ENCODE measurements around the gene IGSF8. TPM values are rescaled to one million over a fixed set of nuclear protein-coding genes. Genes with fewer than 3 reads are reported as not detected.

Gene IGSF8
- total RNA-seq, 2 donors from 2014 or later = 53.6 to 60.2 TPM

DNA sequence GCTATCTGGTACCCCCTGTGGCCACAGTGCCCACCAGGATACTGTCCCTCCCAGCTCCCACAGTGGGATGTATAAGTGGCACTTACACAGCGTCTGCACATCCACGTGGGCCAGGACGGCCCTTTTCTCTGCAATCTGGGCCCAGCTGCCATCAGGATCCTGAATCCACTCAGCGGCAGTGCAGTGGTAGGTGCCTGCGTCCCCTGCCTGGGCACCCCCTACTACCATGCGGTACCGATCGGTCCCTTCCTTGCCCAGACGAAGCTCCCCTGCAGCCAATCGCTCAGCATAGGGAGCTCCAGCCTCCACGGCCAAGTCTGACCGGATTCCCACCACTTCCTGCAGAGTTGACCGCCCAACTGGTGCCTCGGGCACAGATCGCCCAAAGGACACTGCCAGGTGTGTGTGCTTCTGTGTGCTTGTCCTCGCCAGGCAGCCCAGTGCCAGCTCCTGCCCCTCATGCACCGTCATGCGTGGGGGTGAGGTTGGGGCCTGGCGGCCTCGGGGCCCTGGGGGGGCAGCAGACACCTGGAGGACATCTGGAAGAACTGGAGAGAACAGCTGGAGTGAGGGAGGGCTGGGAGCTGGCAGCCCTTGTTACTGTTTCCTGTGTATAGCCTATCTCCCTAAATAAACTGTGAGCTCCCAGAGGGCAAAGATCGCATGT is 4.7 kb downstream of the IGSF8 start:
- H3K36me3 ChIP-seq = peaks cover 4% of the 10 kb centered on the region
- H3K9ac ChIP-seq (ENCODE audit: low read depth in 2 of 2, low read length in 2 of 2) = peak overlapping the region; percentile 48 to 59
- peak; percentile 53 for DNase-seq
- peak overlapping the region; percentile 28 for H3K27ac ChIP-seq
- H3K4me3 ChIP-seq = no peak overlapping the region
- TF ChIP-seq, protein P1, sequence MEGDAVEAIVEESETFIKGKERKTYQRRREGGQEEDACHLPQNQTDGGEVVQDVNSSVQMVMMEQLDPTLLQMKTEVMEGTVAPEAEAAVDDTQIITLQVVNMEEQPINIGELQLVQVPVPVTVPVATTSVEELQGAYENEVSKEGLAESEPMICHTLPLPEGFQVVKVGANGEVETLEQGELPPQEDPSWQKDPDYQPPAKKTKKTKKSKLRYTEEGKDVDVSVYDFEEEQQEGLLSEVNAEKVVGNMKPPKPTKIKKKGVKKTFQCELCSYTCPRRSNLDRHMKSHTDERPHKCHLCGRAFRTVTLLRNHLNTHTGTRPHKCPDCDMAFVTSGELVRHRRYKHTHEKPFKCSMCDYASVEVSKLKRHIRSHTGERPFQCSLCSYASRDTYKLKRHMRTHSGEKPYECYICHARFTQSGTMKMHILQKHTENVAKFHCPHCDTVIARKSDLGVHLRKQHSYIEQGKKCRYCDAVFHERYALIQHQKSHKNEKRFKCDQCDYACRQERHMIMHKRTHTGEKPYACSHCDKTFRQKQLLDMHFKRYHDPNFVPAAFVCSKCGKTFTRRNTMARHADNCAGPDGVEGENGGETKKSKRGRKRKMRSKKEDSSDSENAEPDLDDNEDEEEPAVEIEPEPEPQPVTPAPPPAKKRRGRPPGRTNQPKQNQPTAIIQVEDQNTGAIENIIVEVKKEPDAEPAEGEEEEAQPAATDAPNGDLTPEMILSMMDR (IDR thresholded peaks at IDR 0.05) = no peak
- intact Hi-C loops (cut with DNase I) = no loop called here
- H3K4me1 ChIP-seq = peaks cover 15% of the 10 kb centered on the region
- no peaks in the 10 kb centered on the region for H3K9me3 ChIP-seq
- H3K27me3 ChIP-seq = no peaks in the 10 kb centered on the region

DNA sequence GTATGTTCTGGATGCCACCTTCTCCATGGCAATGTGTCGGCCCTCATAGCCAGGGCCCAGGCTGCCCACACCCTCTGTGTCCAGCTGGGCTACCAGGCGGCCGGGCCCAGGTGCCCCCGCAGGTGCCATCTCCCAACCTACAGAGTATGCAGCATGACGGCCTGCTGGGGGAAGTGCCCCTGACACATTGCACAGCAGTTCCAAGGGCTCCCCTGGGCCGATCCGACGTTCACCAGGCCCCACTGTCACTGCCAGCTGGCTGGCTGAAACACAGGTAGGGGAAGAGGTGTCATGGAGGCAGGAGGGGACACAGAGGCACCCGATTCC is 5.4 kb downstream of the IGSF8 start:
- H3K27me3 ChIP-seq = no peaks in the 10 kb centered on the region
- H3K36me3 ChIP-seq = peaks cover 4% of the 10 kb centered on the region
- TF ChIP-seq, protein P1 (IDR thresholded peaks at IDR 0.05) = no peak
- no peak overlapping the region for H3K9ac ChIP-seq (ENCODE audit: low read depth in 2 of 2, low read length in 2 of 2)
- no peaks in the 10 kb centered on the region for H3K9me3 ChIP-seq
- H3K4me1 ChIP-seq = peaks cover 15% of the 10 kb centered on the region
- intact Hi-C loops (cut with DNase I) = no loop called here
- DNase-seq = no peak
- H3K4me3 ChIP-seq = no peak overlapping the region
- no peak overlapping the region for H3K27ac ChIP-seq

DNA sequence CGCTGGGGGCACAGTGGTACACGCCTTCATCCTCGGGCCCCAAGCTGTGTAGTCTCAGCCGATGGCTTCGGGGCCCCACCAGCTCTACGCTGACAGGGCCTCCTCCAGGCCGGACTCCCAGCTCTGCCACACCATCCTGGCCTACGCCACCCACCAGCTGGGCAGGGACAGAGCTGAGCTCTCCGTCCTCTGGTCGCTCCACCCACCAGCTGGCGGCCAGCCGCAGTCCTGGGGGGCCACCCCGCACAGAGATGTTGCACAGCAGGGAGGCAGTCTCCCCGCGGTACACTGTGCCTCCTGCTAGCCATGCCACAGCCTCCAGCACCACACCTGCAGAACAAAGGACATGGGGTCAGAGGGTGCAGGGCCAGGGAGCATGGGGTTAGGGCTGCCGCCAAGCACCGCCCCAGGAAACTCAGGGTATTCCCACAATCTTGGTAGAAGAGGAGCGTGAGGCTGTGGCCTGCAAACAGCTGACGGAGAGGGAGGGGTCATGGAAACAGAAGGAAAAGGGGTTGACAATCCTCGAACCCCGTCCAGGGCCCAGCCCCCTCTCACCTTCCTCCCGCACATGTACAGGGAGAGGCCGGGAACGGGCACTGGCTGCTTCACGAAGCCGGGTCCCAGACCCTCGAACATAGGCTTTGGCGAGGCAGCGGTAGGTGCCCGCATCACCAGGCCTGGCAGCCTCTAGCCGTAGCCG is 5.9 kb downstream of the IGSF8 start:
- DNase-seq = no peak
- peaks cover 13% of the 10 kb centered on the region for H3K4me1 ChIP-seq
- H3K36me3 ChIP-seq = peaks cover 4% of the 10 kb centered on the region
- no peak overlapping the region for H3K4me3 ChIP-seq
- no peaks in the 10 kb centered on the region for H3K27me3 ChIP-seq
- no peaks in the 10 kb centered on the region for H3K9me3 ChIP-seq
- H3K9ac ChIP-seq (ENCODE audit: low read depth in 2 of 2, low read length in 2 of 2) = no peak overlapping the region
- TF ChIP-seq, protein P1 (IDR thresholded peaks at IDR 0.05) = no peak
- no peak overlapping the region for H3K27ac ChIP-seq
- intact Hi-C loops (cut with DNase I) = no loop called here

DNA sequence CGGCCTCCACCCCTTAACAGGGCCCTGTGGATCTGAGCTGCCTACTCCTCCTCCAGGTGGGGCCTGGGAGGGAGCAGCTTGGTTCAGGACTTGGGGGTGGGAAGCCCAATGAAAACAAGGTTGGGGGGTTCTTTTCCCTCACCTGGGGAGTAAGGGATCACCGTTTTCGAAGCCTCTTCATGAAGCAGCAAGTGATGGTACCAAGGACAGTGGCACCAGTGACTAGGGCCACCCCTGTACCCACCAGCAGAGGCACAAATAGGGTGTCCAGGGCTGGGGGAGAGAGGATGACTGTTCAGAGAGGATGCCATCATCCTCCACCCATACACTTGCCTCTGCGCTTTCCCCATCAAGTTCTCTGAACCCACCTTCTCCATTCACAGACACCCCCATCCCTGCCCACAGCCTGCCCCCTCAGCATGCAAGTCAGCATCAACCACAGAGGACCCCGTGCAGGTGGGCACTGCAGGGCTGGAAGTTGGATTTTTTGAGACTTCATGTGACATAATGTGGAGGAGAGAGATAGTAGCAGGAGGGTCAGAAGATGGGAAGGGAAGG is 6.7 kb downstream of the IGSF8 start:
- Histone ChIP-seq H3K4me1 (peaks cover 6% of the 10 kb centered on the region), H3K27me3 (no peaks in the 10 kb centered on the region), H3K27ac (no peak overlapping the region), H3K9ac (ENCODE audit: low read depth in 2 of 2, low read length in 2 of 2) (no peak overlapping the region), H3K9me3 (no peaks in the 10 kb centered on the region), H3K36me3 (peaks cover 4% of the 10 kb centered on the region), H3K4me3 (no peak overlapping the region)
- intact Hi-C loops (cut with DNase I) = no loop called here
- no peak for DNase-seq
- TF ChIP-seq, protein P1 (IDR thresholded peaks at IDR 0.05) = no peak

DNA sequence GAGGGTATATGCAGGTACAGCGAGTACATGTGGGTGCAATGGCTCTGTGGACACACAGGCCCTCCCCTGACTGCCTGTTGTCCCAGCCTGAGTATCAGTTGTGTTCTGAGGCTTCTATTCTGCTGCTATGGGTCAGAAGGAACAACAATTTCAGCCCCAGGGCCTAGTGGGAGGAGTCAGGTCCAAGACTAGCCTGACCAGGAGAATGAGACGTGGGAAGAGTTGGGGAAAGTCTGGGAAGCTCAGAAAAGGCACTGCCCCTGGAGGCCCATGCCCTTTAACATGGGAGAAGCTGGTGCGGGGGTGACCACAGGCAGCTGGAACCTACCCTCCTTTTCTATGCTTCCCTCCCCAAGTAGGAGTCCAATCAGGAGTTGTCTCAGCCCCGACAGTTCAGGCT is 7.7 kb downstream of the IGSF8 start:
- H3K27me3 ChIP-seq = no peaks in the 10 kb centered on the region
- no peak overlapping the region for H3K4me3 ChIP-seq
- TF ChIP-seq, protein P1 (IDR thresholded peaks at IDR 0.05) = no peak
- intact Hi-C loops (cut with DNase I) = no loop called here
- no peak for DNase-seq
- H3K27ac ChIP-seq = no peak overlapping the region
- H3K9ac ChIP-seq (ENCODE audit: low read depth in 2 of 2, low read length in 2 of 2) = no peak overlapping the region
- H3K9me3 ChIP-seq = no peaks in the 10 kb centered on the region
- H3K4me1 ChIP-seq = peaks cover 6% of the 10 kb centered on the region
- H3K36me3 ChIP-seq = peaks cover 4% of the 10 kb centered on the region

Data from colonic mucosa (tissue), 4 donors.